ENCODE data around the gene TENM4.
"Not testable (repeated sequence)": the region's sequence is repeated elsewhere in the genome, so short reads cannot be mapped to it uniquely, and the experiment has no call there.

The TENM4 gene

DNA sequence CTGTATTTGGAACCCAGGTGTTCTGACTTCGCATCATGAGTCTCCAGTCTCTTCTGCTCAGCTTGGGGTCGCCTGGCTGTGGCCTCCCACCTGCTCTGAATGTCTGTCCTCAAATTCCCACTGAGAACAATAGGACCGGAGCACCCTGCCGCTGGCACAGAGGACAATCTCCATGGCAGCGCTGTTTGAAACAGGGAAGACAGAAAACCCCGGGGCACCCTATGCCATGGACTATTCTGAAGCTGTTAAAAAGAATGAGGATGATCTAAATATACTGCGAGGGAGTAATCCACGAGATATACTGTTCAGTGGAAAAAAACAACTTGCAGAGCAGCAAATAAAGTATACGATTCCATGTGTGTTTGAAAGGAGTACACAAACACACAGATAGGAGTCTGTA, 450.6 kb downstream of the TENM4 start:
- DNase-seq: no peak

DNA sequence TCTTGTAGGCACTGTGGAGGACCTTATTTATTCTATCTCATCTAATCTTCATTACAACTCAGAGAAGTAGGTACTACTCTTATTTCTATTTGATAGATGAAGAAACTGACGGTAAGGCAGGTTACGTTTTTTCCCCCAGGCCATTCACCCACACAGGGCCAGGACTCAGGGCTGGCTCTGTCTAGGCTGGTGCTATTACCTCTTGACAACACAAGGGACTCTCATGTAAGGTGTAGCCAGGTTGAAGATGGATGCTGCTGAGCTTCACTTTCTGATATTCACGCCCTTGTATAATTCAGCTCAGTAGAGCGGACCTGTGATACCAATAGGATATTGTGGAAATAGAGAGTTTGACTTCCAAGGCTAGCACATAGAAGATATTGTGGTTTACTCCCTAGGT, 453.1 kb downstream of the TENM4 start:
- DNase-seq: no peak

DNA sequence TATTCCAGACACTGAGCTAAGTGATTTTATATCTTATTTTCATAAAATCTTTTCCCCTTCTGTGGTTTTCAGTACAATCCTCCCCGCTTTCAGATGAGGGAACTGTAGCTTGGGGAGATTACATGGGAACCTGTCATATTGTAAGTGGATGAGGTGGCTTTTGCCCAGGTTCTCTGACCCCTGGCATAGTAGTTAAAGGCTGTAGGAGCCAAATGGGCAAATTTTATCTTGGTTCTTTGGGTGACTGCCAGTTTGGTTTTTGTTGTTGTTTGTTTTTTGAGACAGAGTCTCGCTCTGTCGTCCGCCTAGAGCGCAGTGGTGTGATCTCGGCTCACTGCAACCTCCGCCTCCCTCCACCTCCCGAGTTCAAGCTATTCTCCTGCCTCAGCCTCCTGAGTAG, 454.5 kb downstream of the TENM4 start:
- DNase-seq: no peak

DNA sequence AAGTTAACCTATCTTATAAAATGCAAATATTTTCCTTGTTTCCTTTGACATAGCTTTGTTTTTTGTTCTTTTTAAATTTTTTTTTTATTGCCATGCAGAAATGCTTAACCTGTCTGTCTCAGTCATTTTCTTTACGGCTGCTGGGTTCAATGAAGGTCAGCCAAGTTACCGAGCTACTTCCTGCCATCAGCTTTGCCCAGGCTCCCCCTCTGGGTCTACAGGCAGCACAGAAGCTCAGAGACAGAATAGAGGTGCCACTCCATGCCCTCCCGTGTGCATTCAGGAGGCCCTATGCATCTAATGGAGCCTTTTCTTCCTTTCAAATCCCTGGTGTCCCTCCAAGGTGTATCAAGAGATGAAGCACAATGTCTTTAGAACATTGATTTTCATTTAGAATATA, 455.2 kb downstream of the TENM4 start:
- no peak for DNase-seq

DNA sequence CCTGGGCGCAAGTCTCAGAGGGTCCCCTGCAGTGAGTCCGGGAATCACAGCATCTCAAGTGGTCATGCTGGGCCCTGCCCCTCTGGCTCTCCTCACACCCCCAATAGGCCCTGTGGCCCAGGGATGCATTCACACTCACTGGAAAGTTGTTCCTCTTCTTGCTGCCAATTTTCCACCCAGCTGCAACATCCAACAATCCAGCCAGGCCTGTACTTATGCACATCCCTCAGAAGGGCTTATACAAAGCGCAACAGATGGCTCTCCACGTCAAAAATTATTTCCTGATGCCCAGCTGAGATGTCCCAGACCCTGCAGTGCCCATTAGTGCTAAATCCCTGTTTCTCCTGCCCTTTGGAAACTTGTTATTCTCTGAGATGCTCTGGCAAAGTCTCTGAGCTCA, 458.4 kb downstream of the TENM4 start:
- peak; percentile 67 for DNase-seq

DNA sequence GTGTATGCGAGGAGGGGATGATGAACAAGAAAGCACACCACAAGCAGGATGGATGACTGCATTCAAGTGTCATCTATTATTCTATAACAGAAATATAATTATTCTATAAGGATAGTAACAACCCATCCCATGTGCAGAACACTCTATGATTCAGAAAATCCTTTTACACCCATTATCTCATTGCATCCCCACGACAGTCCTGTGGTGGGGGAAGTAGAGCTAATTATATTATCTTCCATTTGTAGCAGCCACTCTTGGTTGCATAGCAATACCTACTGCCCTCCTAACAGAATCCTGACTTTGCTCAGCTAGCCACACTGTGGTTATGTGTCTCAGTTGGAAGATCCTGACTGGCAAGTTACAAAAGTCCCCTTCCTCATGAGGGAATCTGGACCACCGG, 459.7 kb downstream of the TENM4 start:
- DNase-seq: no peak

DNA sequence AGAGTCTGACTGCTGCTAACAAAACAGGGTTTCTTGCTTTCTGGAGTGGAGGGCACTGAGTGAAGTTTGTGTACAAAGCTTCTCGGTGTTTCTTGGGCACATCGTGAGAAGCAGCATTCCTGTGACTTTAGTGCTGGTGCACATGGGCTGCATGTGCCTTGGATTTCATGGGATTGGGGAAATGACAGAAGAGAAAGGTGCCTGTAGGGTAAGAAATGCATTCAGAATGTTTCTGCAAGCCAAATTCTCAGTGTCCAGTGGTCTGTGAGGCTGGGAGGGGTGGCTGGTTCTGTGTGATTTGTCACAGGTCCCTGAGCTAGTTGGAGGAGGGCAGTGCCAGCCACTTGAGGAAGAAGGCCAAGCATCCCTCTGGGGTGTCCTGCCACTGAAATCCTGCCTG, 462.0 kb downstream of the TENM4 start:
- no peak for DNase-seq

DNA sequence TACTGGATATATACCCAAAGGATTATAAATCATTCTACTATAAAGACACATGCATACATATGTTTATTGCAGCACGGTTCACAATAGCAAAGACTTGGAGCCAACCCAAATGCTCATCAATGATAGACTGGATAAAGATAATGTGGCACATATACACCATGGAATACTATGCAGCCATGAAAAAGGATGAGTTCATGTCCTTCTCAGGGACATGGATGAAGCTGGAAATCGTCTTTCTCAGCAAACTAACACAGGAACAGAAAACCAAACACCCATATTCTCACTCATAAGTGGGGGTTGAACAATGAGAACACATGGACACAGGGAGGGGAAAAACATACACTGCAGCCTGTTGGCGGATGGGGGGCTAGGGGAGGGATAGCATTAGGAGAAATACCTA, 463.0 kb downstream of the TENM4 start:
- DNase-seq: not testable (repeated sequence)

DNA sequence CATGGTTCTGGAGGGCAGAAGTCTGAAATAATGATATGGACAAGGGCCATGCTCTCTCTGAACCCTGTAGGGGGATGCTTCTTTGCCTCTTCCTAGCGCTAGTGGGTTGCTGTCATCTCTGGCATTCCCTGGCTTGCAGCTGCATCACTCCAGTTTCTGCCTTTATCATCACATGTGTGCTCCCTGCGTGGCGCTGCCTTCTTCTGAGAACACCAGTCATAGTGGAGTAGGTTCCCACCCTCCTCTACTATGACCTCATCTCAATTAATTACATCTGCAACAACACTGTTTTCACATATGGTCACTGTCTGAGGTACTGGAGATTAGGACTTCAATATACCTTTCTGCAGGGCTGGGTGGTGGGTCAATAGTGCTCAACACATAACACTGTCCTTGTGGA, 463.8 kb downstream of the TENM4 start:
- DNase-seq: no peak

DNA sequence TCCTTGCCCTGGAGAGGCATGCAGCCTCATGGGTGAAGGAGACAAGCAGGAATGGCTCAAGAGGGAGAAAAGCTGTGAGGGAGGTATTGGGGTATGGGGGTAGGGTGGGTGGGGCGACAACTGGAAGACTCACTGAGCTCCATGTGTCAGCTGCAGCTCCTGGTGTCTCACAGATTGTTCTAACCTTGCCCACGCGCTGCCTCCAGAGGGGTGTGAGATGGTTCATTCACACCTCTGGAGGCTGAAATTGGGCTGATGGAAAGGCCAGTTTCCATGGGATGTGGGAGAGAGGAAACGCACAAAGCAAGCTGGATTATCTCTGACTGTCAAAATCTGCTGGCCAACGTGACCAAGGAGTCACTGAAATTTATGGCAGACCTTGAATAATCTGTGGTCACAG, 465.7 kb downstream of the TENM4 start:
- DNase-seq: no peak

DNA sequence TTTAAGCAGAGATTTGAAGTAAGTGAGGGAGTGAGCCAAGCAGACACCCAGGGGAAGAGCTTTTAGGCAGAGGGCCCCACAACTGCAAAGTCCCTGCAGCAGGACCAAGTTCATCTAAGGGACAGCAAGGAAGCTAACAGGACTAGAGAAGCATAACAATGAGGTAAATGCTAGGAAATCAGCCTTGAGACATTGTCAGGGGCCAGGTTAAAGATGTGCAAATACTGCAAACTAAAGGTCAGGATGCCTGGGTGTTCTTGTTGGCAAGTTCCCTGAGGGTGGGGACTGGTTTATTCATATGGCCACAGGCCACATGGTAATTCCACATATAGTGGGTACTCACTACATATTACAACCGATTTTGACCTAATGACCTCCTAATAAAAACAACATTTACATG, 467.0 kb downstream of the TENM4 start:
- DNase-seq: no peak

DNA sequence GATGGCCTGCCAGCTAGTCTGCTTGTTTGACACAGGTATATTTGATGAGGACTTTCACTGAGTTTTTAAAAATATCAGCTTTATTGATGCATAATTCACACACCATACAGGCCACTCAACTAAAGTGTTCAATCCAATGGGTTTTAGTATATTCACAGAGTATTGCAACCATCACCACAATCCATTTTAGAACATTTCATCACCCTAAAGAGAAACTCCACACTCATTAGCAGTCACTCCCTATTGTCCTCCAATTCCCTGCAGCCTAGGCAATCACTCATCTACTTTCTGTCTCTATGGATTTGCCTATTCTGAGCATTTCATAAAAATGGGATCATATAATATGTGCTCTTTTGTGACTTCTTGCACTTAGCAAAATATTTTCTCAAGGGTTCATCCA, 468.2 kb downstream of the TENM4 start:
- no peak for DNase-seq

DNA sequence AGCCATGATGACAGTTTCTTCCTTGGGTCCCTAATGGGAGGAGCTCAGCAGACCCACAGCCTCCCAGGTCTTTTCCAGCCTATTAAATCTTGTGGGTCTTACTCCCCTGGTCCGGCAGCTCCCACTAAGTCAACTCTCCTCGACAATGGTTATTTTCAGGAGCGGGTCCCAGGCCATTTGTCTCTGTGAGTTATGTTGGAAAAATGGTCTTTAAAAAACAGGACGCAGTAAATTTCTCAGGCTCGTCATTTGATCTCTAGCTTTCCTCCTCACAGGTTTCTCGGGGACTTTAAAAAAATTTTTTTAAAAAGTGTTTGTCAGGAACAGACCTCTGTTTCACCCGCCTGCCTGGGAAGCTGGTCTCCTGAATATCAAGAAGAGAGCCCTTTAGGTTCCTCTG, 468.7 kb downstream of the TENM4 start:
- DNase-seq: no peak

DNA sequence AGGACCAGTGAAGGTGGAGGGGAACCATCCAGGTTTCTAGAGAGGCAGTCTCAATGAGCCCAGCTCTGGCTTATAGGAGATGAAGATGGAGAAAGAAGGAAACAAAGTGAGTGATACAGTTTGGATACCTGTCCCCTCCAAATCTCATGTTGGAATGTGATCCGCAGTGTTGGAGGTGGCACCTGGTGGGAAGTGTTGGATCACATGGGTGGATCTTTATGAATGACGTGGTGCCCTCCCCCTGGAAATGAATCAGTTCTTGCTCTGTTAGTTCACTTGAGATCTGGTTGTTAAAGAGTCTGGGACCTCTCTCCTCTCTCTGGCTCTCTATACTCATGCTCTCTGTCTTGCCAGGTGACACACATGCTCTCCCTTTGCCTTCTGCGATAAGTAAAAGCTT, 473.0 kb downstream of the TENM4 start:
- no peak for DNase-seq

DNA sequence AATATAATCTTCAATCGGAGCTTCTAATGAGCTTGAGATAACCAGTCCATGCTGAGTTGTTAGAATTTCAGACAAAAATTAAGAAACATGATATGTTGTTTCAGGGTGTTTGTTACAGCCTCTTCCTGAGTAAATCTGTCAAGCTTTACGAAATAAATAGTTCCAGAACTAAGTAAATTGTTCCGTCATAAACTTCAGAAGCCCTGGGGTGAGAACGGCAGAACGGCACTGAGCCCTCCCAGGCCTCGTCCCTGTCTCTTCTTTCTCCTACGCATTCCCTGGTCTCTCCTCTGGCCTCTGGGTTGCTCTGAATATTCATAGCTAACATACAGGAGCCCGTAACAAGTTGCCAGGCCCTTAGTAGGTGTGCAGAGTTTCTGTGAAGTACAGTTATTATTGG, 475.4 kb downstream of the TENM4 start:
- DNase-seq: no peak

DNA sequence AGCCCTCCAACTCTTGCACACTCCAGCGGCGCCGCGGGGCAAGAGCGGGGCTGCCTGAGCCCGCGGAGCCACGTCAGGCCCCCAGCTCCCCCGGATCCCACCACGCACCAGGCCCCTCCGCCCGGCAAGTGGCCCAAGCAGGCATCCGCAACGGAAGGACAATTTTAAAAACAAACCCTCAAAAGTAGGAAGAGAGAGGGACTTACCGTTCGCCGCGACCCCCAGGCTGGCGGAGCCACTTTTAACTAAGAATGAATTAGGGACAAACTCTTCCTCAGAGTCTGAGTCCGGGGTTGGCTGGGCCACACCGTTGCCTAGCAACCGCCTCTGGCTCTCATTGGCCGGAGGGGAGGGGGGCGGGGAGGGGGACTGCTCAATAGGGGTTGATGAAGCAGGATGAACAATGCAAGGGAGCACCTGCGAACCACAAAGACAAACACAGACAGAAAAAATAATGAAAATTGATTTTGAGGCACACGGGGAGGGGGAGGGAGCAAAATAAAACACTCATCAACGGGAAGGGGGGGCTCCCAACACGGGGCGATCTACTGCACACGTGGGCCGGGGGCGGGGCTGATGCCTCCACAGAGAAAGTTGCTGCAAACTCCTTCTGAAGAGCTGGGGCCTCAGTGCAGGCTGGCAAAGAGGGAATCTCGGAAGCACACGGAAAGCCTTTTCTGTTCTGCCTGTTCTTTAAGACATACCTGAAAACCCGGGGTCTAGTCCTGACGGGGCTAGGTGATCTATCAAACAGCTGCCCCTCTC, 478.7 kb downstream of the TENM4 start:
- peak; percentile 80 for DNase-seq

DNA sequence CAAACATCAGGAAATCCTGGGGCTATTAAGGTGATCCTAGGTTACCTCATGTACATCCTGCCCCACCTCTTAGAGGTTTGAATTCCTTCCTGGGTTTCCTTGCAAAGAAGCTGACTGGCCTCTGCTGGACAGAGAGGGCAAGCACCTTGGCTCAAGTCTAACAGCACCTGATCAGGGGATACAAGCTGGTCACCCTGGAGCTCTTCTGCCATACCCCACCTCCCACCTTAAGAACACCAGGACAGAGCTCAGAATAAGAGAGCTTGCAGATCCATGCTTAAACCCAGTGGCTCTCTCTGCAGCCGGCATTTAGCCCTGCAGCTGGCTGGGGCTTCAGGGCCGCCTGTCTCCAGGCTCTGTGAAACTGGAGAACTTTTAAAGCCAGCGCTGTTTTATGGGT, 479.6 kb downstream of the TENM4 start:
- DNase-seq: no peak

DNA sequence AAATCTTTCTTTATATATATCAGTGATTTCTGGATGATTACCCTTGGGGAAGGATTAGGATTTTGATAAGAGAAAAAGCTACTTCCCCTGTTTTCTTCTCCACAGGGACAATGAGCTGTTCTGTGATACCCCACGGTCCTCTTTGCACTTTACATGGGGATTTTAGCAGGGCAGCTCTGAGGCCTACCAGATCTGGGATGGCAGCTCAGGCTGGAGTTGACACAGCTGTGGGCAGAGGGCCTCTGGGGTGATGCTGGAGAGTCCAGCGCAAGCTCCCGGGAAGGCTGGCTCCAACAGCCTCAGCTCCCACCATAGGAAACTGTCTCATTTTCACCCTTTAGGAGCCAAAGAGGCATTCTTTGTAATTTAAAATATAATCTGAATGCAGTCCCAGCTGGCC, 482.4 kb downstream of the TENM4 start:
- DNase-seq: no peak

DNA sequence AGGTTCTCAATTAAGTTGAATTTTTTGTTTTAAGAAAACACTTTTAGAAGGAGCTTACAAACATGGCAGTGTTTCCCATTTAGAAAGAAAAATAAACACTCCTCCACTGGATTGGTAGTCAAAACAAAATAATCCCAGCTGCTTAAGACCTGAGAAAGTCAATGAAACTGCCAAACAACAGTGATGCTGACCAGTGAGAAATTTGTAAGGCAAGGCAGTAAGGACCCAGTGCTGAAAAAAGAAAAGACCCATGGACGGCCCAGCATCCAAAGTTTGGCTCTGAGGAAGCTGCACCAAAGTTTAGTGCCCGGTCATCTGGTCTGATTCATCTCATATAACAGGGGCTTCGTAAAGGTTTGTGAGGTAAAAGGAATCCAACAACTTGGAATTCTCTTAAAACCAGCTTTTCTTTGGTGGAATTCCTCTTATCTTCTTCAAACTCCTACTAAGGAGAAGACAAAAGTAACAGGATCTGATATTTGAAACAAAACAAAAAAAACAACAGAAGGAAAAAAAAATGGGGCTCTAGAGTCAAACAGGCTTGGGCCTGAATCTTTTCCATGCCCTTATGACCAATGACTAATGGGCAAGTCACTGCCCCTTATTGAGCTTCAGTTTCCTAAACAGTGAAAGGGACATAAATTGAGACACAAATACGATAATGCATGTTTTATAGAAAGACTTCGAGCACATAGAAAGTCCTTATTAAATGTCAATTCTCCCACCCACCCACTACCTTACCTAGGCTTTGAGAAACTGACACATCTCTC, 483.2 kb downstream of the TENM4 start:
- no peak for DNase-seq

DNA sequence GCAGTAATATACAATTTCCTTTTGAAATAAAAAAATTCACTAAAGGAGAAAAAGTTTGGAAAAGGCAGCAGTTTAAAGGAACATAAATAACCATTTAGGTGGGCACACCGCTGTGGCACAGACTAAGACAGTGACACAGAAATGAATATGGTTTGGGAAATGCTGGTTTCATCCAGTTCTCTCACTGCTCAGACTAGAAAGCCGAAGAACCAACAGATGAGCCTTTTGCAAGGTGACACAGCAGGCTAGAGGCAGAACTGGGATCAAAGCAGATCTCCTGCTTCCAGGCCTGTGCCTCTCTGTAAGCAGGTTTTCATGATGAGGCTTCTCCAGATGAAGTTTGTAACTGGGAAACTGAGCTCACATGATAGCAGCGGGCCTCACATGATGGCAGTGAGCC, 486.1 kb downstream of the TENM4 start:
- no peak for DNase-seq

DNA sequence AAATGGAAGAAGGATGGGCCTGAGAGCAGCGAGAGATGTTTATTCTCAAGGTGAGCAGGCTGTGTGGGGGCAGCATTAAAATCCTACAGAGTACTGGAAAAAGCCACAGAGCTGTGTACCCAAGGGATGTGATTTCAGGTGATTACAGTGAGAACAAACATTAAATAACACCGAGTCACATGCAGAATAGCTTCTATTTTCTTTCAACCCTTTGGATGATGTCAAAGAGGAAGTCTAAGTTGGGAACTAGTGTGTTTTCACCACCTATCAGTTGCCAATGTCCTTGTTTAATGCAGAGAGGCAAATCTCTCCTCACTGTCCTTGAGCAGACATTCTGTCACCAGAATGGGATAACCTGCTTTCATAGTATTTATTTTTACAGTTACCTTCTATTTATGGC, 486.6 kb downstream of the TENM4 start:
- no peak for DNase-seq

DNA sequence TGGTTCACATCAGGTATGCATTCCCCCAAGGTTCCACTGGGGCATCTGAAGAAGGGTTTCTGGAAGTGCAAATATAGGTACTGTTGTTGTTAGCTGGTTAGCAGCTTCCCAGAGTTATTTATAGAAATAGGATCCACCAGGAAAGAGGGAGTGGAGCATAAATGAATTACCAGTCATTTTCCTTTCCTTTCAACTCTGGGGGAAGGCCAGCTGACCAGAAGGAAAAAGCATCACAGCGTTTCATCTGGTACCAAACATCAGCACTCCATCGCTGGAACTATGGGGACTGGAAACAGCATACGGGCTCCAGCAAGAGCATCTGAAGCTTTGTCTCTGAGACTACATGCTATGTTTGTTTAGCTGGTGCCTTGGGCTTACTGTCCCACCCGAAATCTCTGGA, 487.9 kb downstream of the TENM4 start:
- peak; percentile 78 for DNase-seq

DNA sequence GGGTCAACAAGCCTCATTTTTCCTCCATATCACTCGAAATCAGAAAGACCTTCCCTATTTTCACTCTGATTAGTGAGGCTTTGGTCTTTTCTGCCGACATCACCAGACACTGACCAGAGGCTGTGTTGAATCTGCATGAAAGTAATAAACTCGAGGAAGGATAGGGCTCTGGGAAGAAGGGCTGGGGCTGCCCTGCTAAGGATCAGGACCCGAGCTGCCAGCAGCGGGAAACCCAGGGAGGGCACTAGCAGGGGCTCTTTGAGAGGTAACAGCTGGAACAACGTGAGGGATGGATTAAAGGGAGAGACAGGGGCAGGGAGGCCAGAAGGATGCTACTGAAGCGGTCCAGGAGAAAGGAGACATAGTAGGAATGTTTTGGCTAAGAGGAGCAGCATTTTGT, 488.7 kb downstream of the TENM4 start:
- no peak for DNase-seq

DNA sequence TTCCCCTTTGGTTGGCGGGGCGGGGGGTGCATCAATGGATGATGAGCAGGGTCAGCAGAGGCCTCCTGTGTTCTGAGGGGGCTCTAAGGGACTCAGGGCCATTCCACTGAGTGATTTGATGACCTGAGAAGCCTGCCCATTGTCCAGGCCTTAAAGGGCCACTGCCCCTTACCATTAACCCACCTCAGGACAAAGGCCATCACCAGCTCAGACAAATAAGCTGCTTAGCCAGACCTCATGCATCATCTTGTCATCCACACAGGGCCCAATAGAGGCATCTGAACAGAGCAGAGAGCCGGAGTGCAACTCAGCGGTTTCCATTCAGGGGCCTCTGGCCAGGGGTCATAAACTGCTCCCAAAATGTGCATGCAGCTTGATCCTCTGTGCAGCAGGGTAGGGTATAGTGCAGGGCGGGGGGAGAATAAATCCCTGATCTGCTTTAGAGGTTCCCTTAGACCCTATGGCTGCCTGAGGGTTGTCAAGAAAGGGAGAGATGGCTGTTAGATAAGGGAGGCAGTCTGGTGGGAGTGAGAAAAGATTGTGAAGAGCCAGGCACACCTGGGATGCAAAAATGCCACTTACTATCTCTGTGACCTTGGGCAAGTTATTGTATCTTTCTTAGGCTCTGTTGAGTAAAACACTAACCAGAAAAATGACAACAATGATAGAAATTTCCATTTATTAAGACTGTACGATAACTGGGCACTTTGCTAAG, 490.7 kb downstream of the TENM4 start:
- no peak for DNase-seq

All from femur (tissue), 1 donor.